GM21717 (cell line): ENCODE measurements around the gene SYNDIG1.

ENCODE experiments used
- ATAC-seq: cut with Tn5 transposase; IDR thresholded peaks from one replicate; pipeline ENCODE4 v1.9.1; 2021; ENCODE audit warnings: mild to moderate bottlenecking, moderate library complexity; ENCODE audit not compliant: unreplicated experiment

SYNDIG1 gene

GRCh38 chr20:24703284-24703610 is 233.8 kb downstream of the SYNDIG1 start:
- ATAC-seq, result no peak

GRCh38 chr20:24704899-24705298 is 235.5 kb downstream of the SYNDIG1 start:
- ATAC-seq, result no peak

DNA sequence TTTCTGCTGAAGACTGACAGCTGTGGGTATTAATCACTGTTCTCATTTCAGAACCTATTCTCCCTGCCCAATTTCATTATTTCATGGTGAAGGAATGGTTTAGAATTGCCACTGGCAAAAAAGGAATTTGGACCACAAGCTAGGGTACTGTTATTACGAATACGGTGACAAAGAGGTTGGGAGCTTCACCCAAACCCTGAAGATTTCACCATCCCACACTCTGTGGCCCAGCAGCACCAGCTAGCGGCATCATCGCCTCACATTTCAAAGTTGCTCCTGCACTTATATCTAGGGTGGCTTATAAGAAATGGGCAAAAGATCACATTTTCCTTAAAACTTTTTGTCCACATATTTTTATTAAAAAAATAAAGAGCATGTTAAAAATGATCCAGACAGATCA is 236.1 kb downstream of the SYNDIG1 start:
- no peak for ATAC-seq

GRCh38 chr20:24708411-24709295 is 239.2 kb downstream of the SYNDIG1 start:
- ATAC-seq, result no peak
